ENCODE measurements around the gene MIP. TPM values are rescaled to one million over a fixed set of nuclear protein-coding genes. Genes with fewer than 3 reads are reported as not detected.
"Not testable (repeated sequence)": the region's sequence is repeated elsewhere in the genome, so short reads cannot be mapped to it uniquely, and the experiment has no call there.

MIP gene
- total RNA-seq, 1 donor from 2014 or later, result not detected

DNA sequence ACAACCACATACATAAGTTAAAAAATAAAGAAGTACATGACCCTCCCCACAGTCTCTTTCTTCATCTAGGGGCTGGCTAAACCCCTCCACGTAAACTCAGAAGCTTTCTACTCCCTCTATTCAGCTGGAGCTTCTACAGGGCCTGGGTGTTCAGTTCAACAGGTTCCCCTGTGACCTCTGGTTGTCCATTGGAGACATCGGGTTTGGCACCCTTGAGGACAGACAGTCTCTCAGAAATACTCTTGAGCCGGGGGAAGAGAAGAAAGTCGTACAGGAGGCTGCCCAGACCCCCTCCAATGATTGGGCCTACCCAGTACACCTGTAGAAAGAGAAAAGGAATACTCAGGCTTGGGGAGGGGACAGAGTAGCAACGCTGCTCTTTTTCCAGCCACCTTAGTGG is 3.3 kb downstream of the MIP start:
- Histone ChIP-seq H3K36me3 (no peaks in the 10 kb centered on the region), H3K4me1 (peaks cover 12% of the 10 kb centered on the region), H3K27me3 (ENCODE audit: low read depth) (no peaks in the 10 kb centered on the region), H3K9me3 (no peaks in the 10 kb centered on the region), H3K27ac (no peak overlapping the region), H3K4me3 (no peak overlapping the region)
- DNase-seq (no peak), ATAC-seq (no peak)
- TF ChIP-seq, protein P1, sequence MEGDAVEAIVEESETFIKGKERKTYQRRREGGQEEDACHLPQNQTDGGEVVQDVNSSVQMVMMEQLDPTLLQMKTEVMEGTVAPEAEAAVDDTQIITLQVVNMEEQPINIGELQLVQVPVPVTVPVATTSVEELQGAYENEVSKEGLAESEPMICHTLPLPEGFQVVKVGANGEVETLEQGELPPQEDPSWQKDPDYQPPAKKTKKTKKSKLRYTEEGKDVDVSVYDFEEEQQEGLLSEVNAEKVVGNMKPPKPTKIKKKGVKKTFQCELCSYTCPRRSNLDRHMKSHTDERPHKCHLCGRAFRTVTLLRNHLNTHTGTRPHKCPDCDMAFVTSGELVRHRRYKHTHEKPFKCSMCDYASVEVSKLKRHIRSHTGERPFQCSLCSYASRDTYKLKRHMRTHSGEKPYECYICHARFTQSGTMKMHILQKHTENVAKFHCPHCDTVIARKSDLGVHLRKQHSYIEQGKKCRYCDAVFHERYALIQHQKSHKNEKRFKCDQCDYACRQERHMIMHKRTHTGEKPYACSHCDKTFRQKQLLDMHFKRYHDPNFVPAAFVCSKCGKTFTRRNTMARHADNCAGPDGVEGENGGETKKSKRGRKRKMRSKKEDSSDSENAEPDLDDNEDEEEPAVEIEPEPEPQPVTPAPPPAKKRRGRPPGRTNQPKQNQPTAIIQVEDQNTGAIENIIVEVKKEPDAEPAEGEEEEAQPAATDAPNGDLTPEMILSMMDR (IDR thresholded peaks at IDR 0.05), result no peak
- intact Hi-C loops (cut with DNase I), result no loop called here

DNA sequence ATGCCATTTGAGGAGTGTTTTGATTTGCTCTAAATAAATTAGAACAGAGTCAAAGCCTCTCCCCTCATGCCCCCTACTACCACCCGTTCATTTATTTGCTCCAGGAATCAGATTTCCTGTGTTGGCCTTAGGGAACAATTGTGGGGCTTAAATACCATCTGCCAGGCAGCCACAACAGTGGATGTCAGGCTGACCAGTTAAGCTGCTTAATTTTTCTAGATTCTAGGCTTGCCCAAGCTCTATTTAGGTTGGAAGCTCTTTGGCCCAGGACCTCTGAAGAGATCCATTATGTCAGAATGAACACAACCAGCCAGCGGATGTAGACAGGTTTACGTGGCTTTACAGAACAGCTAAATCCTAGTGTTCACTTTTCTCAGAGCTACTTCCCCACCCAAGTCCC is 4.2 kb downstream of the MIP start:
- no peak overlapping the region for H3K4me3 ChIP-seq
- no peaks in the 10 kb centered on the region for H3K27me3 ChIP-seq (ENCODE audit: low read depth)
- intact Hi-C loops (cut with DNase I), result no loop called here
- DNase-seq, result no peak
- TF ChIP-seq, protein P1 (IDR thresholded peaks at IDR 0.05), result no peak
- H3K9me3 ChIP-seq, result no peaks in the 10 kb centered on the region
- no peak overlapping the region for H3K27ac ChIP-seq
- peaks cover 12% of the 10 kb centered on the region for H3K4me1 ChIP-seq
- no peaks in the 10 kb centered on the region for H3K36me3 ChIP-seq
- no peak for ATAC-seq

GRCh38 chr12:56449622-56449984 is 4.9 kb downstream of the MIP start:
- H3K9me3 ChIP-seq, result no peaks in the 10 kb centered on the region
- DNase-seq (no peak), ATAC-seq (peak in 1 of 2 donors; percentile 2)
- TF ChIP-seq, protein P1 (IDR thresholded peaks at IDR 0.05), result no peak
- H3K27ac ChIP-seq, result peak overlapping the region; percentile 87
- peaks cover 12% of the 10 kb centered on the region for H3K4me1 ChIP-seq
- no peaks in the 10 kb centered on the region for H3K27me3 ChIP-seq (ENCODE audit: low read depth)
- intact Hi-C loops (cut with DNase I), result no loop called here
- peak overlapping the region; percentile 79 for H3K4me3 ChIP-seq
- no peaks in the 10 kb centered on the region for H3K36me3 ChIP-seq

DNA sequence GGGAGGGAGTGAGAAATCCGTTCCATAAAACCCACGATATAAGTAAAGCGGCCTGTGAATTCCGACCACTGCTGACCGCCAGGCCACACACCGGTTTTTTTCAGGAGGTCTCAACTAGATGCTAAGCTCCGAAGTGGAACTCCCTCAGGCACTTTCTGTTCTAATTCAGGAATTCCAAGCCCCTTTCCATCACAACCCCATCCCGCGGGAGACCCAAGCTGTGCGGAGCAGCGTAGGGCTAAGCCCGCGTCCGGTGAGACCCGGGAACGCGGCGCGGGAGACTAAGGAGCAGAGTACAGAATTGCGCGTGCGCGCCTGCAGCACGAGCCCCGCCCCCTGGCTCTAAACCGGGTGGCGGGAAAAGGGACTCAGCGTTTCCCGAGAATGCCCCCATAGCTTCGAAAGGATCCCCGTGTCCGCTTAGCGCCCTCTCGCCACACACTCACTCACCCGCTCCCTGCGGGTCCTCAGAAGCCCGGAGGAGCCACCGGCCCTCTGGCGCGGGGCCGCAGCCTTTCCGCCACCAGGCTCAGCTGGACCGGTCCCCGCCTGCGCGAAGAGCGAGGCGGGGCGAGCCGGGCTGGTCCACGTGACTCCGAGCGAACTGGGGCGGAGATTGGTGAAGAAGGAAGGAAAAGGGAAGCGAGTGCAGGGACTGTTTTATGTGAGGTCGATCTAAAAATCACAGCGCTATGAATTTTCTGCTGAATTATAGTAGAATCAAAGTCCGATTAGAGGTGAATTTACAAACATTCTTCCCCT is 5.4 kb downstream of the MIP start, which contains the start of gene TIMELESS:
Gene TIMELESS, minus strand, starts transcription at position 567 of the 762 bp plus-strand sequence. CDS start 15,256 bp downstream, outside the sequence.
- ATAC-seq (peak; percentile 98 to 99), DNase-seq (peak; percentile 92)
- no peaks in the 10 kb centered on the region for H3K9me3 ChIP-seq
- H3K4me3 ChIP-seq, result peak within 1 kb of the TSS; percentile 79
- no peaks in the 10 kb centered on the region for H3K27me3 ChIP-seq (ENCODE audit: low read depth)
- intact Hi-C loops (cut with DNase I), result no loop called here
- TF ChIP-seq, protein P1 (IDR thresholded peaks at IDR 0.05), result no peak
- H3K27ac ChIP-seq, result peak within 1 kb of the TSS; percentile 87
- H3K36me3 ChIP-seq, result no peaks in the 10 kb centered on the region
- H3K4me1 ChIP-seq, result peaks cover 12% of the 10 kb centered on the region

- H3K27ac ChIP-seq; DNase-seq; H3K36me3 ChIP-seq; H3K9me3 ChIP-seq; H3K27me3 ChIP-seq (ENCODE audit: low read depth); intact Hi-C loops (cut with DNase I); ATAC-seq; H3K4me3 ChIP-seq; H3K4me1 ChIP-seq: not testable (repeated sequence)
Observed at GRCh38 chr12:56443208-56443607, 11.2 kb downstream of the MIP start.

GRCh38 chr12:56437430-56438176 is 16.9 kb downstream of the MIP start:
- Histone ChIP-seq H3K4me3 (no peak overlapping the region), H3K27ac (no peak overlapping the region), H3K27me3 (ENCODE audit: low read depth) (no peaks in the 10 kb centered on the region), H3K36me3 (peaks cover 11% of the 10 kb centered on the region), H3K4me1 (no peaks in the 10 kb centered on the region), H3K9me3 (no peaks in the 10 kb centered on the region)
- intact Hi-C loops (cut with DNase I), result no loop called here
- DNase-seq (no peak), ATAC-seq (no peak)
- TF ChIP-seq, protein P1 (IDR thresholded peaks at IDR 0.05), result no peak
